ENCODE data around the gene CTDSPL.

The CTDSPL gene

GRCh38 chr3:37890522-37890921 is 28.8 kb downstream of the CTDSPL start:
- no peak for DNase-seq (ENCODE audit: low read depth in 1 of 2, low spot score in 1 of 2)

DNA sequence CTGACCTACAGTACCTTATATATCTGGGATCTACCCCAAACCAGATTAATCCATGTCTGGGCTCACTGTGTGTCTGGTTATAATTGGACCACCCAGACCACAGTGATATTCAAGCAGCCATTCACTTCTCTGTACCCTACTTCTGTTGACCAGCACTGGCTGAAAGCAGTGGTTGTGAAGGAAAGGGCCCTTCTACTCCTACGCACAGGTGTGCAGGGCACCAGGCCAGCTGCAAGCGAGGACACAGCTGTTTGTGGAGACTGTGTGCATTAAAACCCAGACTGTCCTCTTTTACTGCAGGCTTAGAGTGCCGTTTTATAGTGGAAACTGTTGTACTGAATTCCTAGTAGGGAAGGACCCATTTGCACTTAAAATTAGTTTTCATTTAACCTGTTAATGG is 29.5 kb downstream of the CTDSPL start:
- DNase-seq (ENCODE audit: low read depth in 1 of 2, low spot score in 1 of 2), result no peak

GRCh38 chr3:37892927-37893600 is 31.4 kb downstream of the CTDSPL start:
- no peak for DNase-seq (ENCODE audit: low read depth in 1 of 2, low spot score in 1 of 2)

- DNase-seq (ENCODE audit: low read depth in 1 of 2, low spot score in 1 of 2), result no peak
Observed at GRCh38 chr3:37896827-37897226, 35.1 kb downstream of the CTDSPL start.

DNA sequence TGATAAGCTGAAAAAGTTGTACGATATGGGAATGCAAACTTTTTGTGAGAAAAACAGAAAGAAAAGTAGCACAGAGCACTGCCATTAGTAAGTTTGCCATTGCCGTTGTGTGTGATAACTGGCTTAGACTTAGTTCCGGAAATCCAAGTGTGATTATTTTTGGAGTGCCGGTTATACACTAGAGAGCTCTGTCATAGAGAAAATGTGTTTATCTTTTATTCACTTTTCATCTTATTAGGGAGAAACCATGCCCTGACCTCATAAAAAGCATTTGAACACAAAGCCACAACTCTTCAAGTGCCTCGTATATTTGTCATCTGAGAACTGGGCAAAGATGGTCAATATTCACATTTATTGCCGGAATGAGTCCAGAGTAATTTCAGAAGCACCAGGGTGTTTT is 36.1 kb downstream of the CTDSPL start:
- no peak for DNase-seq (ENCODE audit: low read depth in 1 of 2, low spot score in 1 of 2)

- no peak for DNase-seq (ENCODE audit: low read depth in 1 of 2, low spot score in 1 of 2)
Observed at GRCh38 chr3:37898424-37898823, 36.7 kb downstream of the CTDSPL start.

DNA sequence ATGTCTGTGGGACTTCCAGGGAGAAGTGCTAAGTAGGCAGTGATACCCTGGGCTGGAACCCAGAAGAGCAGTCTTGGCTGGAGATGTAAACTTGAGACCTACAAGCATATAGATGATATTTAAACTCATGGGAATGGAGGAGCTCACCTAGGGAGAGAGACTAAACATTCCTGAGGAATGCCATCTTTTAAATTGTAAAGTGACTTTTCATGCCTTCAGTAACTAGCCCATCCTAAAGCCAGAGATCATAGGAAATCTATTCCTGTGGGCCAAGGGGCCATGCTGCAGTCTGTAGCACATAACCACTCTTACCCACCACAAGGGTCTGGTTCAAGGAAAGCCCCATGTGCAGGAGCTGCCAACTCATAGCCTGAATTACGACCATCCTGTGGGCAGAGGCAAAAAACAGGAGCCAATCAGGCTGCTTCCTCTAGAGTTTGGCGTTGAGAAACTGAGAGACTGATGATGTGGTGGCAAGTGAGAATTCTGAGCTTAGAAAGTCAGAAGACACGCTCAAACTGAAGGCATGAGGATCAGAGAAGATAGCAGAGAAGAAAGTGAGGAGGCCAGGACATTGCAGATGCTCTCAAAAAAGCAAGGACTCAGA is 37.5 kb downstream of the CTDSPL start:
- DNase-seq (ENCODE audit: low read depth in 1 of 2, low spot score in 1 of 2), result no peak

DNA sequence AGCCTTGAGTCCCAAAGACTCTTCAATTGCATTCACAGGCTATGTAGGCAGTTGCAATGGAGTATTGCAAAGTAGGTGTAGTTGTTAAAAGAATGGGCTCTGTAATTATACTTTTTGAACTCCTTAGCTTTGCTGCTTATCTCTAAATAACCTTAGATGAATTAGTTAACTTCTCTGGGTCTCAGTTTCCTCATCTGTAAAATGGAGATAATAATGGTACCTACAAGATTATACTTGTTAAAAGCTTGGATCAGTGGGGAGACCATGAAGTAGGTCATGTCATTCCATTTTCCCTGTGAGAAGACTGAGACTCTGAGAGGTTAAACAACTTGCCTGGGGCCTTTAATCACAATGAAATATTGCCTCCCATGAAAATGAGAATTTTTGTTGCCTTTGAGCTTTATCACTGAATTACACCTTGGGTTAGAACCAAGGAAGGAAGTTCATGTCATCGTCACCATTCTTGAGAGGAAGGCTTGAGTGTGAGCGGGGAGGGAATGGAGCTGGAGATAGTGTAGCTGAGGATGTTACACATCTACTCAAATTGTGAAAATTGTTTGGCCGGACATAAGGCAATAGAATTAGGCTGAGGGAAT is 38.1 kb downstream of the CTDSPL start:
- no peak for DNase-seq (ENCODE audit: low read depth in 1 of 2, low spot score in 1 of 2)

DNA sequence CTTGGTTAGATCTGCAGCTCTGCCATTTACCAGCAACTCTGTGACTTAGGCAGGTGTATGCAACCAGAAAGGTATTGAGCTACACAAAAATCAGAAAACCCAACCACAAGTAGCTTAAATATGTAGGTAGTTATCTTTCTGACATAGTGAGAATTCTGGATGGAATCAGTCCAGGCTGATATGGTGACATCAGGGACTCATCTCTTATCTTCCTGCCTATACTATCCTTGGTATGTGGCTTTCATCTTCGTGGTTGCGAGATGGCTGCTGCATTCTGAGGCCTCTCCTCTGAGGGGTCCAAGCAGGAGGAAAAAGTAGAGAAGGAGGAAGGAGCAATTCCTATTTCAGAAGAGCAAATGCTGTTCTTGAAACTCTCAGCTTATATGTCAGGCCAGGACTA is 40.0 kb downstream of the CTDSPL start:
- DNase-seq (ENCODE audit: low read depth in 1 of 2, low spot score in 1 of 2), result no peak

GRCh38 chr3:37902674-37903073 is 41.0 kb downstream of the CTDSPL start:
- DNase-seq (ENCODE audit: low read depth in 1 of 2, low spot score in 1 of 2), result no peak

- DNase-seq (ENCODE audit: low read depth in 1 of 2, low spot score in 1 of 2), result no peak
Observed at GRCh38 chr3:37903320-37903719, 41.6 kb downstream of the CTDSPL start.

DNA sequence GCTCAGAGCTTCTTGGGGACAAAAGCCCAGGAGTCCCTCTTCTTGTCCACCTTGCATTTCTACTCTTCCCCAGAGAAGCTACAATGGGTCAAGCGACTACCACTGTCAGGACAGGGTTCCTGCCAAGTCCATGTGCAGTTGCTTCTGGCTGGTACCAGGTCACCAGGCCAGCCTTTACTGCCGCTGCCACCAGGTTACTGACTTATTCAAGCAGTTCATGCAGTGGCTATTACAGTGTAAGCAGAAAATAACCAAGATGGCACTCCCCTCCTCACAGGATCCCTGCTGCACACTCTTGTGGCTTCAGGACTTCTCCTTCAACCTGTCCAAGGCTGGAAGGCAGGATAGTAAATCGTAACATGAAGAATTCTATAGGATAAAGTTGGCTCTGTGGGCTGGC is 42.1 kb downstream of the CTDSPL start:
- DNase-seq (ENCODE audit: low read depth in 1 of 2, low spot score in 1 of 2), result no peak

DNA sequence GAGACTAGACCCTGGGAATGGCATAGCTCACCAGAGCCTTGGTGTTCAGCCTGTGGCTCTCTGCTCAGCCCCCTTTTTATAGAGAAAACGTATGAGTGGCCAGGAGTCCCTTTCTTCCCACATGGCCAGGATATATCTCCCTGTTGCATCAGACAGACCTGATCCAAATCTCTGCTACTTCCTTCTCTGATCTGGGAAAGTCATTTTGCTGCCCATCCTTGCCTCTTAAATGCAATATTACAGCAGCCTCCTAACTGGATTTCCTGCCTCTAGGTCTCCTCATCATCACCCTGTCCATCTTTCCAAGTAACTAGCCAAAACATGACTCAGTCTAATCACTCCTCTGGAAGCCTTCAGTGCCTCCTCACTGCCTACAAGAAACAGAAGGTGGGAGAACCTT is 42.9 kb downstream of the CTDSPL start:
- DNase-seq (ENCODE audit: low read depth in 1 of 2, low spot score in 1 of 2), result no peak

- DNase-seq (ENCODE audit: low read depth in 1 of 2, low spot score in 1 of 2), result no peak
Observed at GRCh38 chr3:37905346-37905745, 43.7 kb downstream of the CTDSPL start.

DNA sequence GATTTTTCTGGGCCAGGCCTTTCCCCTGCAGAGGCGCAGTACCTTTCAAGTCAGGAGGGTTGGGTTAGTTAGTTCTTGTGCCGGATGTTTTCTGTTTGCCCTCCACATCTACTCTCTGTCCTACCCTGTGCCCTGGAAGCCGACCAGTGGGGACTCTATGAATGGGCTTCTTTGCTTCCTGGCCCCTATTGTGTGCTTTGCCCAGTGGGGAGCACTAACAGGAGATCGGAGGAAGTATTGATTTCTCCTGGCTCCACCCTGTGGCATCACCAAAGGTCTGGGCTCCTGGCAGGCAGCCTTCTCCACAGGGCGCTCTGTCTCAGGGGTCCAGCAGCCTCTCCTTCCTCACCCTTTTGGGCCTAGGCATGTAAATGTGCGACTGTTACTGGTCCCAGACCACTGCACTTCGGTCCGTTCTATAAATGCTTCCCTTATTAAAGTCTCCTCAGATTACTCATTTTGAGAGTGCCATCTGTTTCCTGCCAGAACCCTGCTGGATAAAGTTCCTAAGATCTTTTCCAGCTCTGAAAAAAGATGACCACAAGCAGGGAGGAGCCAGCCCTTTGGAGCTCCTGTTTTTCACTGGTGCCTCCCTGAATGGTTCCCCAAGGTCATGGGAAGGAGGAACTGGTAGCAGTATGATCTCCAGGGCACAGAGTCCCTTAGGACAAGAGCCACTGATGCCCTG is 44.5 kb downstream of the CTDSPL start:
- DNase-seq (ENCODE audit: low read depth in 1 of 2, low spot score in 1 of 2), result no peak

DNA sequence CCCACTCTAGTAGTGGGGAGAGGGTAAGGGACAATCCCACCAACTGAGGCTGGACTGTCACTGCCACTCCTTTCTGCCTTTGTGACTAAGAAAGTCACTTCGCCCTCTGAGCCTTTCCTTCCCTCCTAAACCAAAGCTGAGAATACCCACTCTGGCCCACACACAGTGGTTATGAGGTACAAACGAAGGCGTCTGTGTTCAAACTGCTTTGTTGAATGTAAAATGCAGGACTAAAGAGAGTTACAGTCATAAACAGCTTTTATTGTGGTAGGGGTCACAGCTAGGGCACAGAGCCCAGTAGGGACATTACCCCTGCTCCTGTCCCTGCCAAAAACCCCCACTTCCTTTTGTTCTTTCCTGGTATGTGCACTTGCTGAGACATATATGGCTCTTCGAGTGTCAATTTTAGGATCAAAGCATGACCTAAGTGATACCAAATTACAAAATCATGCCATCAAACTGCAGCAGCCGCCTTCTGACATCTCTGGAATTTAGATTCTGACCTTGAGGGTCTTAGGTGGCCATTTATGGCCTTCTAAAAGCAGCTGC is 45.1 kb downstream of the CTDSPL start:
- DNase-seq (ENCODE audit: low read depth in 1 of 2, low spot score in 1 of 2), result no peak

GRCh38 chr3:37907371-37907770 is 45.7 kb downstream of the CTDSPL start:
- DNase-seq (ENCODE audit: low read depth in 1 of 2, low spot score in 1 of 2), result no peak

DNA sequence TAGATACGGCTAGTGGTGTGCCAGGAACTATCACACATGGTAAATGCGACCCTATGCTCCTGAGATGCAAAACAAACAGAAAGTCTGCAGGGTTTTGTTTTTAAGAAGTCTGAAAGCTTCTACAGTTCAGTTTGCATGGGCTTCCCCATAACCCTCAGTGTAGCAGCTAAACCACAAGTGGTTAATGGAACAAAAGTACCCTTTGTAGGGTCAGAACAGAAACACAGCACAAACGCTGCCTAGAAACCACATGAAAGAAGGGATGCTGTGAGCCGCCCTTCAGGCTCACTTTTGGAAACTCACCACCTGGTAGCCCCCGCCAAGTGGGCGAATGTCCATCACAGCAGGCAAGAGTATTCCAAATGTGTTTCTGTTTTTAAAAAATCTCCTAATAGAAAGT is 46.2 kb downstream of the CTDSPL start:
- no peak for DNase-seq (ENCODE audit: low read depth in 1 of 2, low spot score in 1 of 2)

- DNase-seq (ENCODE audit: low read depth in 1 of 2, low spot score in 1 of 2), result no peak
Observed at GRCh38 chr3:37909067-37909911, 47.6 kb downstream of the CTDSPL start.

DNA sequence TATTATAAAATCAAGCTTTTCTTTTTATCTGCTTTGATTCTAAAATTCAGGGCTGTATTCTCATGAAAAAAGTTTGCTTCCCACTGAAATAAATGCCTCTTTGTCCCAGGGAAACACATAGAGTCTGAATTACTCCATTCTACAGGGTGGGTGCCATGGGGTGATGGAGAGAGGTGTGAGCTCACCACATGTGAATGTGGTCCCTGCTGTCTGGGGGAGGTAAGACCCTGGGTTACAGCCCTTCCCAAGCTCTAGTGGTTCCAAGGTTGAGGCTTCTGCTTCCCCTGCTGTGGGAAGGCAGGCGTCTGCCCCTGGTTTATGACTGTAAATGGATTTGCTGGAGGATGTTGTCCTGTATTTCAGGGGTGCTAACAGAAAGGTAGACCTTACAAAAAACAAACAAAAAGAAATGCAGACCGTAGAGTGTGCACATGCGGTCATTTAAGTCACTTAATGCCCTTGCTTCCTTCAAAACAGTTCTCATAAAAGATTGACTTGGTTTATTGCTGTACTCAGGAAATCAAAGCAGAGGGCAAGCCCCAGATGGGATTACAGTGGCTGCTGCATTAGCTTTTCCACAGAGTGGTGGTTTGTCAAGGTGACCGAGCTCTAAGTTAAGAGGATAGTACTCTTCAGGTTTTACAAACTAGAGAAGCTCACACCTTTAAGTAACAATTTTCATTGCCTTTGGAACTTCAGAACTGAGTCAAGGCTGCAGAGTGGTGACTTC is 49.2 kb downstream of the CTDSPL start:
- DNase-seq (ENCODE audit: low read depth in 1 of 2, low spot score in 1 of 2), result no peak

Data from activated T-helper 1 cell treated with anti-CD3 and anti-CD28 coated beads, Interleukin-2, amount 50 U/mL, for 16 hours (primary cell).